Measurements from ENCODE around the gene TTC9C. TPM values are rescaled to one million over a fixed set of nuclear protein-coding genes. Genes with fewer than 3 reads are reported as not detected.
"Not testable (repeated sequence)": the region's sequence is repeated elsewhere in the genome, so short reads cannot be mapped to it uniquely, and the experiment has no call there.

Gene TTC9C
- total RNA-seq, 1 experiment from 2014 or later, result 37.2 TPM

GRCh38 chr11:62730076-62730475 lies 1.8 kb downstream of the TTC9C start:
- in situ Hi-C loops (cut with HindIII; ENCODE audit: low pct_unique_long_range_greater_than_20kb, low sequenced_read_pairs); DNase-seq (ENCODE audit: low read depth): not testable (repeated sequence)

DNA sequence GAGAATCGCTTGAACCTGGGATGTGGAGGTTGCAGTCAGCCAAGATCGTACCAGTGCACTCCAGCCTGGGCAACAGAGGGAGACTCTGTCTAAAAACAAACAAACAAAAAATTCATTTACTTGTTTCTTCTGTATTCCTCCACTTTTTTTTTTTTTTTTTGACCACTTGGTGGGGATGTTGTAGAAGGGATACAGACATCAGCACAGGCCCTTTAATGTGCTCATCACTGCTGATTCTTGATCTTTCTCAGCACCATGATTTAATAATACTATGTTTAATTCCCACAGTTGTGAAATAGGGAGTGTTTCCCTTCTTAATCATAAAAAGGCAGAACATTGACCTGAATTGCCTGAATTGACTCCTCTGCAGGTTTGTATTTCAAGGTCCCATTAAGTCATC lies 4.5 kb downstream of the TTC9C start:
- in situ Hi-C loops (cut with HindIII; ENCODE audit: low pct_unique_long_range_greater_than_20kb, low sequenced_read_pairs), result no loop called here
- peak; percentile 43 for DNase-seq (ENCODE audit: low read depth)

DNA sequence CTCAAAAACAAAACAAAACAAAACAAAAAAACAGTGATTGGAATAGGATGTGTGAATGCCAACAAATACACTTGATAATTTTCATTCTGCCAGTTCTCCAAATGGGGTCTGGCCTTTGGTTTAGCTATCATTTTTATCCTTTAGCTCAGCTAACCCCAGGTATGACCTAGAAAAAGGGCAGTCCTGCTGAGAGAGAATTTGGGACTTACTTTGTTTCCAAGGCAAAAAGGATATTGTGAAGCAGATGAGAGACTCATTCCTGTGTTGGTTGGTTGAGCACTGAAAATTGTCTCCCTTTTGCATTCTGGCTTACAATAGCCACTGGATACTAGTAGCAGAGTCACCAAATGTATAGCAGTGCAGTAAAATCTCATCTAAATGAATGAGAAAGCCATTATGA lies 8.9 kb downstream of the TTC9C start:
- in situ Hi-C loops (cut with HindIII; ENCODE audit: low pct_unique_long_range_greater_than_20kb, low sequenced_read_pairs), result no loop called here
- no peak for DNase-seq (ENCODE audit: low read depth)

DNA sequence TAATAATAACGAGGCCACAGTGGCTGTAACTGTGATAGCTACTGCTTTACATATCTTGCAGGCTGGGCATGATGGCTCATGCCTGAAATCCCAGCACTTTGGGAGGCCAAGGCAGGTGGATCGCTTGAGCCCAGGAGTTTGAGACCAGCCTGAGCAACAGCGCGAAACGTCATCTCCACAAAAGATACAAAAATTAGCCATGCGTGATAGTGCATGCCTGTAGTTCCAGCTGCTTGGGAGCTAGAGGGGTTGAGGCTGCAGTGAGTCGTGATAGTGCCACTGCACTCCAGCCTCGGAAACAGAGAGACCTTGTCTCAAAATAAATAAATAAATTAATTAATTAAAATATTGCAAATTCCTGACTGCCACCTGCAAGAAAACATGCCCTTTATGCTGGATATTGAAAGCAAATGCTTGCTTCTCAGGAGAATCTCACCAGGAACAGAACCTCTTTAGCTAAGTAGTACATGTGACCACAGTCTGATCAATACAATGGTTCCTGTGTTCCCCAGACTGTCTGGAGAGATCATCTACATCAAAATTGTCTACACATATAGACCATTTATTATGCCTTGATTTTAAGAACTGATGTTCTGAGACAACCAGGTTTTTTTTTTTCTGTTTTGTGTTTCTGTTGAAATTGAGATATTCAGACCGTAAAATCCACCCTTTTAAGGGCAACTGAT lies 19.3 kb downstream of the TTC9C start:
- DNase-seq (ENCODE audit: low read depth), result no peak
- in situ Hi-C loops (cut with HindIII; ENCODE audit: low pct_unique_long_range_greater_than_20kb, low sequenced_read_pairs), result no loop called here

GRCh38 chr11:62749931-62750330 lies 21.6 kb downstream of the TTC9C start:
- DNase-seq (ENCODE audit: low read depth); in situ Hi-C loops (cut with HindIII; ENCODE audit: low pct_unique_long_range_greater_than_20kb, low sequenced_read_pairs): not testable (repeated sequence)

DNA sequence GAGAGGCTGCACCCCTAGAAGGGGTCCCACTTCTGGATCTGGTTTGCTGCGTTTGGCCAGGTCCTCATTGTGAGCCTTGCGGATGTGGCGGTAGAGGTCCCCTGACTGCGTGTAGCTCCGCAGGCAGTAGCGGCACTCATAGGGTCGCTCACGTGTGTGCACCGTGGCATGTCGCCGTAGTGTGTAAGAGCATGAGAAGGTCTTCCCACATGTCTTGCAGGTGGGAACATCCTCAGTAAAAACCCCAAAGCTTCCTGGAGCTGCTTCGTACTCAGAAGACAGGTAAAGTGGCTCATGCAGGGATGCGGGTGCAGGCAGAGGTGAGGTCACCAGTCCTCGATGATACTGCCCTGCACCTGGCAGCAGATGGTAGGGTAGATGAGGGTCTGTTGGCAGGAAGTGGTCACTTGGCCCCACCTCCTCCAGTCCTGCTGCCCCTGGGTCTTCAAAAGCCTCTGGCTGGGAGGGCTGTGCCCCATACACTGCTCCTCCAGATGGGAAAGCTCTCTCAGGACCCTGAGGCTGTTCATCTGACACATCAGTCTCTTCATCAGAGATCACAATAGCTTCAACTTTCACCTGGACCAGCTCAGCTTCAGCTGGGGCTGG lies 24.0 kb downstream of the TTC9C start:
- DNase-seq (ENCODE audit: low read depth), result no peak
- in situ Hi-C loops (cut with HindIII; ENCODE audit: low pct_unique_long_range_greater_than_20kb, low sequenced_read_pairs), result no loop called here

- in situ Hi-C loops (cut with HindIII; ENCODE audit: low pct_unique_long_range_greater_than_20kb, low sequenced_read_pairs), result no loop called here
- no peak for DNase-seq (ENCODE audit: low read depth)
Observed at GRCh38 chr11:62752994-62753735, 24.9 kb downstream of the TTC9C start.

DNA sequence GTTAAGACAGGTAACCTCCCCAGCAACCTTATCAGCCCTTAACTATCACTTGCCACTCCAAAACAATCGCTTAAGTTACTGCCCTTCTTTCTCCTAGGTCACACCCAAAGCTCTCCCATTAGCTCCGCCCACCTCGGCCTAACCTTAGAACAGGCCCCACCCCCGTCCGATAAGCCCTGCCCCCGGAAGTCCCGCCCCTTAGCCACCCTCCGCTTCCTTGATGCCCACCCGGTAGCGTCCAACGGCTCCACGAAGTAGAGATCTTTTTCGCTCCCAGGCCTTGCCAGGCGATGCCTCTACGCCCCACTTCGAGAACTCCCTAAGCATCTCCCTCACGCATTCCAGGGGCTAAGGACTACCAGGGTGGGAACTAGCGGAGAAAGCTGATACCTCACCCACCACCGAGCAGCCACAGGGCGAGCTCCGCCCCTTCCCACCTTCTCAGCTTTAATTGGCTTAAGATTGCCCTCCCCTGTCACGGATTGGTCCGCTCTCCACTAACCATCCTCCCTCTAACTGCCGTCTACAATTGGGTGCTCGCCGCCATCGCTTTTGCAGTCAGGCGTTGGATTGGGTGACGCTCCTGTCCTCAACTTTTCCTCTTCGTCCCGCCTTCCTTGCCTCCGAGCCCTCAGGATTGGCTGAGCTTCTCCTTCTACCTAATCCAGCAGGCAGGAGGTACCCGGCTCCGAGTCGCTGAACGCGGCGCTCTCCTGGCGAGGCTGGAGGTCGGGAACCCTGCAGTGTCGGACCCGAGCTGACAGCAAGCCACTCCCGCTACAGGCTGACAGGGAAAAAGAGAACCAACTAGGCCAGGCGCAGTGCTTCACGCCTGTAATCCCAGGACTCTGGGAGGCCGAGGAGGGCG lies 25.7 kb downstream of the TTC9C start, which contains the start of gene ZBTB3:
Gene ZBTB3, minus strand, starts transcription at position 425 of the 868 bp plus-strand sequence. CDS start 496 bp downstream, outside the sequence.
- in situ Hi-C loops (cut with HindIII; ENCODE audit: low pct_unique_long_range_greater_than_20kb, low sequenced_read_pairs), result no loop called here
- DNase-seq (ENCODE audit: low read depth), result peak; percentile 99

- no peak for DNase-seq (ENCODE audit: low read depth)
- in situ Hi-C loops (cut with HindIII; ENCODE audit: low pct_unique_long_range_greater_than_20kb, low sequenced_read_pairs), result no loop called here
Observed at GRCh38 chr11:62755086-62755615, 26.9 kb downstream of the TTC9C start.

DNA sequence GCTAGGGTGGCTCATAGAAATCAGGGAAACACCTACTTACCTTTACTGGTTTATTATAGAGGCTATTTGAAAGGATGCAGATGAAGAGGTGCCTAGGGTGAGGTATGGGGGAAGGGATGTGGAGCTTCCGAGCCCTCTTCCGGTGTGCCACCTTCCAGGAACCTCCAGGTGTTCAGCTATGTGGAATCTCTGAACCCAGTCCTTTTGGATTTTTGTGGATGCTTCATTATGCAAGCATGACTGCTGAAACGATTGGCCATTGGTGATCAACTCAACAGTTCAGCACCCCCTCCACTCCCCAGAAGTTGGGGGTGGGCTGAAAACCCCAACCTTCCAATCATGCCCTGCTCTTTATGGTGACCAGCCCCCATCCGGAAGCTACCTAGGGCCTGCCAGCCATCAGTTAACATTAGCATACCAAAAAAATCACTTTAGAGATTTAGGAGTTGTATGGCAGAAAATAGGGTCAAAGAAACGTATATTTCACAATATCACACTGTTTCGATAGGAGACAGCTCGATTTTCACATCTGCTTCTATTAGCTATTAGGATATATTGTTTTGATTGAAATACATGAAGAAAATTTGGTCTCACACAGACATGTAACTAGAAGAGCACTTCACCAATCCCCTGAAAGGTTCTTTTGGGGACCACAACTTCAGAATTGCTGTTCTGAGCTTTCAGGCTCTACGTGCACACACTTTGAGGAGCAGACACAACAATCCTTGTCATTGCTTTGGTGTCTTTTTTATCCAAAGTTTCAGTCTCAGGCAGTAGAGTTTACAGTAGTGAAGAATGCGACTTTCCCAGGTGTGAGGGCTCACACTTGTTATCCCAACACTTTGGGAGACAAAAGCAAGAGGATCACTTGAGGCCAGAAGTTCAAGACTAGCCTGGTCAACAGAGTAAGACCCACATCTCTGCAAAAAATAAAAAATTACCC lies 29.8 kb downstream of the TTC9C start:
- in situ Hi-C loops (cut with HindIII; ENCODE audit: low pct_unique_long_range_greater_than_20kb, low sequenced_read_pairs), result no loop called here
- no peak for DNase-seq (ENCODE audit: low read depth)

DNA sequence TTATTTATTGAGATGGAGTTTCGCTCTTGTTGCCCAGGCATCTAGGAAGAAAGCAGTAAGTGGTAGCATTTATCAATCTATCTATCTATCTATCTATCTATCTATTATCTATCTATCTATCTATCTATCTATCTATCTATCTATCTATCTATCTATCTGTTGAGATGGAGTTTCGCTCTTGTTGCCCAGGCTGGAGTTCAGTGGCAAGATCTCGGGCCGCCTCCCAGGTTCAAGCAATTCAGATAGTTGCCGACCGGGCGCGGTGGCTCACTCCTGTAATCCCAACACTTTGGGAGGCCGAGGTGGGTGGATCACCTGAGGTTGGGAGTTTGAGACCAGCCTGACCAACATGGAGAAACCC lies 32.6 kb downstream of the TTC9C start:
- DNase-seq (ENCODE audit: low read depth); in situ Hi-C loops (cut with HindIII; ENCODE audit: low pct_unique_long_range_greater_than_20kb, low sequenced_read_pairs): not testable (repeated sequence)

- in situ Hi-C loops (cut with HindIII; ENCODE audit: low pct_unique_long_range_greater_than_20kb, low sequenced_read_pairs), result no loop called here
- no peak for DNase-seq (ENCODE audit: low read depth)
Observed at GRCh38 chr11:62770778-62771143, 42.5 kb downstream of the TTC9C start.

DNA sequence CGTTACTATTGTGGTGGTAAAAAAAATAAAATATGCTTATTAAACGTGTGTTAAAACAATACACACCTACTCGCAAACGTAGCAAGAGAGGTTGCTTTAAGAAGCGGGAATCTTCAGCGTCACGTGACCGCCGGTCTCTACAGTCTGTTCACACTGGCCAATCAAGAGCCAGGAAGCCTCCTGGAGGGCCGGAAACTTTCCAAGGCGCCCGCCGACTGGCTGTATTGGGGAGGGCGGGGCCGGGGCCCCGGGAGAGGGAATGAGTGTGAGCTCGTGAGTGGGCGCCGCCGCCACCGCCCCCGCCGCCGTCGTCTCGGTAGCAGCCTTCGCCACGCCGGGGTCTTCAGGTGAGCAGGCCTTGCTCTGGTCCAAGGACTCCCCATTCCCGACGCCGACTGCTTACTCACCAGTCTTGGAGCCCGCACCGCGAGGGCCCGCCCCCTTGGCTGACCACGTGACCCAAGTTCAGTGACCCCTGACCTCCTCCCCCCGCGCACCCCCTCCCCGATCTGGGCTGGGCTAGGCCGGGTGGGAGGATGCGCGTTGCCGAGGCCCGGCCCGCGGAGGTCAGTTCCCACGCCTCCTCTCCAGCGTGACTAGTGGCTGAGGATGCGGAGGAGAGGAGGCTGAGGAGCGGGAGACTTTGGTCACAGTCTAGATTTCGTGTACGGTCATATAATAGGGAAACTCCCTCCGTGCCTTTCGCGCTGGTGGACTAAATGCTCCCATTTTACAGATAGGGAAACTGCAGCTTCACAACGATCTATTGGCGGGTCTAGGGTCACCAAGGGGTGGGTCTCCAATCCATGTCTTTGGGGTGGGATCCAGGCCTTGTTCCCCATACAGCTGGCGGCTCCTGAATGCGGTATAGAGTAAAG lies 43.1 kb downstream of the TTC9C start, which contains the start of gene TAF6L:
Gene TAF6L, plus strand, starts transcription at position 253 of the 878 bp plus-strand sequence. CDS start 4,388 bp downstream, outside the sequence.
- in situ Hi-C loops (cut with HindIII; ENCODE audit: low pct_unique_long_range_greater_than_20kb, low sequenced_read_pairs), result no loop called here
- DNase-seq (ENCODE audit: low read depth), result peak; percentile 95

- in situ Hi-C loops (cut with HindIII; ENCODE audit: low pct_unique_long_range_greater_than_20kb, low sequenced_read_pairs), result no loop called here
- no peak for DNase-seq (ENCODE audit: low read depth)
Observed at GRCh38 chr11:62774407-62774806, 46.1 kb downstream of the TTC9C start.

GRCh38 chr11:62775646-62776045 lies 47.4 kb downstream of the TTC9C start:
- DNase-seq (ENCODE audit: low read depth), result no peak
- in situ Hi-C loops (cut with HindIII; ENCODE audit: low pct_unique_long_range_greater_than_20kb, low sequenced_read_pairs), result no loop called here

DNA sequence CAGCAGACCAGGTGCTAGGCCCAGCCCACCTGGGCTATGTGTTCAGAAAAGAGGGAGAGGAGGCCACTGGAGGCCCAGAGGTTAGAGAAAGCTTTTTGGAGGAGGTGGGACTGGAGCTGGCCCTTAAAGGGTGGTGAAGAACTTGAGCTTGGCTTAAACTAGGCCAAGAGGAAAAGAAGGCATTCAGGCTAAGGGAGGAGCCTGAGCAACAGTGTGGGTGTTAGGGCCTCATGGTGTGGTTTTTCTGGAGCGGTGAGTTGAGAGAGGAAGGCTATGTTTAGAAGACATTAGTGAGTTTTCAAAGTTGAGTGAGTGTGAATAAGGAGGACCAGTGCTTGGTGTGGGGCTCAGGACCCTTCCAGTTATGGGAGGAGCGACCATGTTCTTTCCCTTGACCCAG lies 49.1 kb downstream of the TTC9C start:
- no peak for DNase-seq (ENCODE audit: low read depth)
- in situ Hi-C loops (cut with HindIII; ENCODE audit: low pct_unique_long_range_greater_than_20kb, low sequenced_read_pairs), result no loop called here

All from Caki2 (cell line).